ENCODE results near the gene ICAM3.

GRCh38 chr19:10295305-10295846 lies 44.0 kb downstream of the ICAM3 start:
- TF ChIP-seq CTCF (IDR thresholded peaks at IDR 0.05) (no peak), POLR2A (IDR thresholded peaks at IDR 0.05) (no peak), POLR2AphosphoS5 (IDR thresholded peaks at IDR 0.05) (no peak)

Measured in breast epithelium (tissue), 3 donors.